ENCODE measurements around the gene MAN2A1. TPM values are rescaled to one million over a fixed set of nuclear protein-coding genes. Genes with fewer than 3 reads are reported as not detected.

Gene MAN2A1
- total and polyA plus RNA-seq, 2 experiments from 2014 or later = 32.5 to 129 TPM

- no peak overlapping the region for H2AFZ ChIP-seq
- H3K36me3 Mint-ChIP-seq (ENCODE audit: low read depth) = no peaks in the 10 kb centered on the region
- no peaks in the 10 kb centered on the region for H3K79me2 ChIP-seq (replicated peaks; ENCODE audit: insufficient read depth)
- no peak overlapping the region for H3K27ac Mint-ChIP-seq
- H3F3A ChIP-seq (replicated peaks; ENCODE audit: low read depth) = no peaks in the 10 kb centered on the region
- no peak overlapping the region for H3K4me2 ChIP-seq
- no peak for TF ChIP-seq ZNF114 (CRISPR knock-in tag; IDR thresholded peaks at IDR 0.05)
- TF ChIP-seq JUNB (IDR thresholded peaks at IDR 0.05; ENCODE audit: unreplicated experiment) = no peak
- TF ChIP-seq CTCF (conservative IDR thresholded peaks at IDR 0.05; ENCODE audit: low read depth in 2 of 2) = no peak
- TF ChIP-seq, protein P1, sequence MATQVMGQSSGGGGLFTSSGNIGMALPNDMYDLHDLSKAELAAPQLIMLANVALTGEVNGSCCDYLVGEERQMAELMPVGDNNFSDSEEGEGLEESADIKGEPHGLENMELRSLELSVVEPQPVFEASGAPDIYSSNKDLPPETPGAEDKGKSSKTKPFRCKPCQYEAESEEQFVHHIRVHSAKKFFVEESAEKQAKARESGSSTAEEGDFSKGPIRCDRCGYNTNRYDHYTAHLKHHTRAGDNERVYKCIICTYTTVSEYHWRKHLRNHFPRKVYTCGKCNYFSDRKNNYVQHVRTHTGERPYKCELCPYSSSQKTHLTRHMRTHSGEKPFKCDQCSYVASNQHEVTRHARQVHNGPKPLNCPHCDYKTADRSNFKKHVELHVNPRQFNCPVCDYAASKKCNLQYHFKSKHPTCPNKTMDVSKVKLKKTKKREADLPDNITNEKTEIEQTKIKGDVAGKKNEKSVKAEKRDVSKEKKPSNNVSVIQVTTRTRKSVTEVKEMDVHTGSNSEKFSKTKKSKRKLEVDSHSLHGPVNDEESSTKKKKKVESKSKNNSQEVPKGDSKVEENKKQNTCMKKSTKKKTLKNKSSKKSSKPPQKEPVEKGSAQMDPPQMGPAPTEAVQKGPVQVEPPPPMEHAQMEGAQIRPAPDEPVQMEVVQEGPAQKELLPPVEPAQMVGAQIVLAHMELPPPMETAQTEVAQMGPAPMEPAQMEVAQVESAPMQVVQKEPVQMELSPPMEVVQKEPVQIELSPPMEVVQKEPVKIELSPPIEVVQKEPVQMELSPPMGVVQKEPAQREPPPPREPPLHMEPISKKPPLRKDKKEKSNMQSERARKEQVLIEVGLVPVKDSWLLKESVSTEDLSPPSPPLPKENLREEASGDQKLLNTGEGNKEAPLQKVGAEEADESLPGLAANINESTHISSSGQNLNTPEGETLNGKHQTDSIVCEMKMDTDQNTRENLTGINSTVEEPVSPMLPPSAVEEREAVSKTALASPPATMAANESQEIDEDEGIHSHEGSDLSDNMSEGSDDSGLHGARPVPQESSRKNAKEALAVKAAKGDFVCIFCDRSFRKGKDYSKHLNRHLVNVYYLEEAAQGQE (IDR thresholded peaks at IDR 0.05; ENCODE audit: unreplicated experiment) = no peak
- TF ChIP-seq ZNF331 (CRISPR knock-in tag; IDR thresholded peaks at IDR 0.05; ENCODE audit: low read depth) = no peak
- TF ChIP-seq, protein P2, sequence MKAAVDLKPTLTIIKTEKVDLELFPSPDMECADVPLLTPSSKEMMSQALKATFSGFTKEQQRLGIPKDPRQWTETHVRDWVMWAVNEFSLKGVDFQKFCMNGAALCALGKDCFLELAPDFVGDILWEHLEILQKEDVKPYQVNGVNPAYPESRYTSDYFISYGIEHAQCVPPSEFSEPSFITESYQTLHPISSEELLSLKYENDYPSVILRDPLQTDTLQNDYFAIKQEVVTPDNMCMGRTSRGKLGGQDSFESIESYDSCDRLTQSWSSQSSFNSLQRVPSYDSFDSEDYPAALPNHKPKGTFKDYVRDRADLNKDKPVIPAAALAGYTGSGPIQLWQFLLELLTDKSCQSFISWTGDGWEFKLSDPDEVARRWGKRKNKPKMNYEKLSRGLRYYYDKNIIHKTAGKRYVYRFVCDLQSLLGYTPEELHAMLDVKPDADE (IDR thresholded peaks at IDR 0.05) = no peak
- TF ChIP-seq NANOG (IDR thresholded peaks at IDR 0.05; ENCODE audit: borderline replicate concordance) = no peak
- TF ChIP-seq, protein P3, sequence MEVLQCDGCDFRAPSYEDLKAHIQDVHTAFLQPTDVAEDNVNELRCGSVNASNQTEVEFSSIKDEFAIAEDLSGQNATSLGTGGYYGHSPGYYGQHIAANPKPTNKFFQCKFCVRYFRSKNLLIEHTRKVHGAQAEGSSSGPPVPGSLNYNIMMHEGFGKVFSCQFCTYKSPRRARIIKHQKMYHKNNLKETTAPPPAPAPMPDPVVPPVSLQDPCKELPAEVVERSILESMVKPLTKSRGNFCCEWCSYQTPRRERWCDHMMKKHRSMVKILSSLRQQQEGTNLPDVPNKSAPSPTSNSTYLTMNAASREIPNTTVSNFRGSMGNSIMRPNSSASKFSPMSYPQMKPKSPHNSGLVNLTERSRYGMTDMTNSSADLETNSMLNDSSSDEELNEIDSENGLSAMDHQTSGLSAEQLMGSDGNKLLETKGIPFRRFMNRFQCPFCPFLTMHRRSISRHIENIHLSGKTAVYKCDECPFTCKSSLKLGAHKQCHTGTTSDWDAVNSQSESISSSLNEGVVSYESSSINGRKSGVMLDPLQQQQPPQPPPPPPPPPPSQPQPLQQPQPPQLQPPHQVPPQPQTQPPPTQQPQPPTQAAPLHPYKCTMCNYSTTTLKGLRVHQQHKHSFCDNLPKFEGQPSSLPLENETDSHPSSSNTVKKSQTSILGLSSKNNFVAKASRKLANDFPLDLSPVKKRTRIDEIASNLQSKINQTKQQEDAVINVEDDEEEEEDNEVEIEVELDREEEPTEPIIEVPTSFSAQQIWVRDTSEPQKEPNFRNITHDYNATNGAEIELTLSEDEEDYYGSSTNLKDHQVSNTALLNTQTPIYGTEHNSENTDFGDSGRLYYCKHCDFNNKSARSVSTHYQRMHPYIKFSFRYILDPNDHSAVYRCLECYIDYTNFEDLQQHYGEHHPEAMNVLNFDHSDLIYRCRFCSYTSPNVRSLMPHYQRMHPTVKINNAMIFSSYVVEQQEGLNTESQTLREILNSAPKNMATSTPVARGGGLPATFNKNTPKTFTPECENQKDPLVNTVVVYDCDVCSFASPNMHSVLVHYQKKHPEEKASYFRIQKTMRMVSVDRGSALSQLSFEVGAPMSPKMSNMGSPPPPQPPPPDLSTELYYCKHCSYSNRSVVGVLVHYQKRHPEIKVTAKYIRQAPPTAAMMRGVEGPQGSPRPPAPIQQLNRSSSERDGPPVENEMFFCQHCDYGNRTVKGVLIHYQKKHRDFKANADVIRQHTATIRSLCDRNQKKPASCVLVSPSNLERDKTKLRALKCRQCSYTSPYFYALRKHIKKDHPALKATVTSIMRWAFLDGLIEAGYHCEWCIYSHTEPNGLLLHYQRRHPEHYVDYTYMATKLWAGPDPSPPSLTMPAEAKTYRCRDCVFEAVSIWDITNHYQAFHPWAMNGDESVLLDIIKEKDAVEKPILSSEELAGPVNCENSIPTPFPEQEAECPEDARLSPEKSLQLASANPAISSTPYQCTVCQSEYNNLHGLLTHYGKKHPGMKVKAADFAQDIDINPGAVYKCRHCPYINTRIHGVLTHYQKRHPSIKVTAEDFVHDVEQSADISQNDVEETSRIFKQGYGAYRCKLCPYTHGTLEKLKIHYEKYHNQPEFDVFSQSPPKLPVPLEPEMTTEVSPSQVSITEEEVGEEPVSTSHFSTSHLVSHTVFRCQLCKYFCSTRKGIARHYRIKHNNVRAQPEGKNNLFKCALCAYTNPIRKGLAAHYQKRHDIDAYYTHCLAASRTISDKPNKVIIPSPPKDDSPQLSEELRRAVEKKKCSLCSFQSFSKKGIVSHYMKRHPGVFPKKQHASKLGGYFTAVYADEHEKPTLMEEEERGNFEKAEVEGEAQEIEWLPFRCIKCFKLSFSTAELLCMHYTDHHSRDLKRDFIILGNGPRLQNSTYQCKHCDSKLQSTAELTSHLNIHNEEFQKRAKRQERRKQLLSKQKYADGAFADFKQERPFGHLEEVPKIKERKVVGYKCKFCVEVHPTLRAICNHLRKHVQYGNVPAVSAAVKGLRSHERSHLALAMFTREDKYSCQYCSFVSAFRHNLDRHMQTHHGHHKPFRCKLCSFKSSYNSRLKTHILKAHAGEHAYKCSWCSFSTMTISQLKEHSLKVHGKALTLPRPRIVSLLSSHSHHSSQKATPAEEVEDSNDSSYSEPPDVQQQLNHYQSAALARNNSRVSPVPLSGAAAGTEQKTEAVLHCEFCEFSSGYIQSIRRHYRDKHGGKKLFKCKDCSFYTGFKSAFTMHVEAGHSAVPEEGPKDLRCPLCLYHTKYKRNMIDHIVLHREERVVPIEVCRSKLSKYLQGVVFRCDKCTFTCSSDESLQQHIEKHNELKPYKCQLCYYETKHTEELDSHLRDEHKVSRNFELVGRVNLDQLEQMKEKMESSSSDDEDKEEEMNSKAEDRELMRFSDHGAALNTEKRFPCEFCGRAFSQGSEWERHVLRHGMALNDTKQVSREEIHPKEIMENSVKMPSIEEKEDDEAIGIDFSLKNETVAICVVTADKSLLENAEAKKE (CRISPR knock-in tag; IDR thresholded peaks at IDR 0.05) = no peak
- no peak for TF ChIP-seq STAT1 (IDR thresholded peaks at IDR 0.05; ENCODE audit: unreplicated experiment)
- no peak for TF ChIP-seq EZH2phosphoT487 (IDR thresholded peaks at IDR 0.05; ENCODE audit: unreplicated experiment)
- TF ChIP-seq EZH2 (IDR thresholded peaks at IDR 0.05; ENCODE audit: low read depth, unreplicated experiment) = no peak
- no peak for TF ChIP-seq POLR2AphosphoS5 (IDR thresholded peaks at IDR 0.05; ENCODE audit: low read depth)
- TF ChIP-seq CREB1 (CRISPR knock-in tag; IDR thresholded peaks at IDR 0.05; ENCODE audit: low read depth) = no peak
- no peaks in the 10 kb centered on the region for H3K27me3 Mint-ChIP-seq (ENCODE audit: insufficient read depth, low read depth, poor library complexity)
- H3K4me3 ChIP-seq = no peak overlapping the region
- H4K20me1 ChIP-seq (replicated peaks; ENCODE audit: insufficient read depth) = no peaks in the 10 kb centered on the region
- H3K4me3 Mint-ChIP-seq = no peak overlapping the region
- H3K27me3 ChIP-seq (ENCODE audit: insufficient read depth) = no peaks in the 10 kb centered on the region
- no peak overlapping the region for H3K27ac ChIP-seq (ENCODE audit: low read depth)
- peaks cover 8% of the 10 kb centered on the region; the same call in 1 of the 2 replicates for H3K9me2 ChIP-seq (ENCODE audit: insufficient read depth)
- no peak for ATAC-seq
- no peaks in the 10 kb centered on the region for H3K36me3 ChIP-seq (ENCODE audit: insufficient read depth)
- DNase-seq (ENCODE audit: low spot score) = no peak
- no peaks in the 10 kb centered on the region for H3K9me3 Mint-ChIP-seq
- no peaks in the 10 kb centered on the region for H3K4me1 ChIP-seq (ENCODE audit: insufficient read depth)
- peaks cover 8% of the 10 kb centered on the region; the same call in 2 of the 3 replicates for H3K4me1 Mint-ChIP-seq
Observed at GRCh38 chr5:109903061-109903460, 213.3 kb downstream of the MAN2A1 start.
